IMR-90 (cell line): ENCODE data around the gene ESYT1. TPM values are rescaled to one million over a fixed set of nuclear protein-coding genes. Genes with fewer than 3 reads are reported as not detected.

Source experiments
- ATAC-seq: fragments of 200-7000 bp; cut with Tn5 transposase; 2 replicates; pipeline ENCODE4 v1.9.1; 2020; ENCODE audit warnings: low read depth, mild to moderate bottlenecking, moderate library complexity
- BruUV-seq: library from RNA; stranded (reverse); fragments of 400-500 nt; replicated peaks from 2 replicates; lab custom pipeline; 2021; lab: Mats Ljungman, UMichigan
- CTCF ChIA-PET: fragments of 300-600 bp; formaldehyde crosslinking; extraction: SDS; loops from one replicate; lab custom pipeline; 2021; ENCODE audit warnings: antibody characterized with exemption; lab: Yijun Ruan, JAX
- POLR2A ChIA-PET: fragments of 300-600 bp; sonication (Branson Sonifier 250); formaldehyde crosslinking; loops from one replicate; lab custom pipeline; 2022; ENCODE audit warnings: antibody characterized with exemption; ENCODE audit not compliant: unreplicated experiment; lab: Charles Lee
- DNase-seq: peaks from one replicate; pipeline ENCODE4 v3.0.0; 2013
- H2AFZ ChIP-seq: replicated peaks from 2 replicates; pipeline ENCODE3; 2013; ENCODE audit warnings: low read length, mild to moderate bottlenecking; ENCODE audit not compliant: poor library complexity
- H2AK5ac ChIP-seq: 2 replicates; pipeline ENCODE4 v1.6.1; 2013; ENCODE audit warnings: low read depth, low read length, inconsistent platforms
- H2AK9ac ChIP-seq: replicated peaks from 2 replicates; pipeline ENCODE3; 2013; ENCODE audit warnings: mild to moderate bottlenecking, low read depth, low read length, moderate library complexity; ENCODE audit not compliant: poor library complexity
- H2BK120ac ChIP-seq: 2 replicates; pipeline ENCODE4 v1.6.1; 2013; ENCODE audit warnings: low read depth, low read length, inconsistent platforms
- H2BK15ac ChIP-seq: 3 replicates; pipeline ENCODE4 v1.6.1; 2013; ENCODE audit warnings: low read depth, low read length, inconsistent platforms
- H2BK20ac ChIP-seq: 2 replicates; pipeline ENCODE4 v1.6.1; 2013; ENCODE audit warnings: low read depth, mild to moderate bottlenecking, inconsistent platforms, low read length, moderate library complexity
- H2BK5ac ChIP-seq: 2 replicates; pipeline ENCODE4 v1.6.1; 2013; ENCODE audit warnings: mild to moderate bottlenecking, low read depth, low read length, inconsistent platforms; ENCODE audit not compliant: poor library complexity, severe bottlenecking
- H3K14ac ChIP-seq: replicated peaks from 2 replicates; pipeline ENCODE4 v1.6.1; 2013; ENCODE audit warnings: low read depth, low read length, inconsistent platforms
- H3K18ac ChIP-seq: 2 replicates; pipeline ENCODE4 v1.6.1; 2013; ENCODE audit warnings: low read depth, low read length, control low read depth
- H3K23ac ChIP-seq: 2 replicates; pipeline ENCODE4 v1.6.1; 2013; ENCODE audit warnings: low read depth, low read length, inconsistent platforms
- H3K27ac ChIP-seq: 2 replicates; pipeline ENCODE4 v1.5.1; 2013; ENCODE audit warnings: mild to moderate bottlenecking, control low read depth, low read length; ENCODE audit not compliant: insufficient read depth
- H3K27me3 ChIP-seq: 2 replicates; pipeline ENCODE4 v1.6.1; 2013; ENCODE audit warnings: low read length; ENCODE audit not compliant: control insufficient read depth, insufficient read depth
- H3K36me3 ChIP-seq: 2 replicates; pipeline ENCODE4 v1.6.1; 2013; ENCODE audit warnings: low read length, mixed read lengths; ENCODE audit not compliant: control insufficient read depth, insufficient read depth
- H3K4ac ChIP-seq: 2 replicates; pipeline ENCODE4 v1.6.1; 2013; ENCODE audit warnings: low read depth, low read length, inconsistent platforms
- H3K4me1 ChIP-seq: 2 replicates; pipeline ENCODE4 v1.6.1; 2013; ENCODE audit warnings: low read length, mixed read lengths; ENCODE audit not compliant: control insufficient read depth, insufficient read depth
- H3K4me2 ChIP-seq: 2 replicates; pipeline ENCODE4 v1.6.1; 2013; ENCODE audit warnings: low read depth, mild to moderate bottlenecking, control low read depth, low read length, moderate library complexity
- H3K4me3 ChIP-seq: 2 replicates; pipeline ENCODE4 v1.5.1; 2013; ENCODE audit warnings: low read depth, mild to moderate bottlenecking, control low read depth, low read length, moderate library complexity; ENCODE audit not compliant: insufficient read depth
- H3K56ac ChIP-seq: 2 replicates; pipeline ENCODE4 v1.6.1; 2013; ENCODE audit warnings: low read length, inconsistent platforms; ENCODE audit not compliant: insufficient read depth; ENCODE audit errors: extremely low read depth
- H3K79me1 ChIP-seq, 2 experiments: 2 replicates each; pipeline ENCODE4 v1.6.1; 2013; ENCODE audit warnings: low read length in 2 of 2, inconsistent platforms in 1 of 2, low read depth in 1 of 2
- H3K9ac ChIP-seq: 2 replicates; pipeline ENCODE4 v1.6.1; 2013; ENCODE audit warnings: low read depth, low read length, control low read depth
- H3K9me1 ChIP-seq: 2 replicates; pipeline ENCODE4 v1.6.1; 2013; ENCODE audit warnings: low read length, inconsistent platforms; ENCODE audit not compliant: insufficient read depth
- H3K9me3 ChIP-seq: 2 replicates; pipeline ENCODE4 v1.6.1; 2013; ENCODE audit warnings: low read length; ENCODE audit not compliant: control insufficient read depth, insufficient read depth
- H4K20me1 ChIP-seq: 2 replicates; pipeline ENCODE4 v1.6.1; 2013; ENCODE audit warnings: low read length, inconsistent platforms; ENCODE audit not compliant: insufficient read depth
- H4K5ac ChIP-seq: 2 replicates; pipeline ENCODE4 v1.6.1; 2013; ENCODE audit warnings: mild to moderate bottlenecking, low read depth, low read length, control low read depth
- H4K8ac ChIP-seq, 2 experiments: 2 replicates each; pipeline ENCODE4 v1.6.1; 2013; ENCODE audit warnings: low read depth in 2 of 2, low read length in 2 of 2, control low read depth in 1 of 2, inconsistent platforms in 1 of 2
- H4K91ac ChIP-seq: 2 replicates; pipeline ENCODE4 v1.6.1; 2013; ENCODE audit warnings: low read depth, low read length, inconsistent platforms; ENCODE audit not compliant: insufficient read depth
- BHLHE40 ChIP-seq: fragments of 150-350 bp; IDR thresholded peaks from 2 replicates; pipeline ENCODE4 v1.6.1; 2016; ENCODE audit warnings: mild to moderate bottlenecking, low read depth, low read length
- CEBPB ChIP-seq: IDR thresholded peaks from 2 replicates; pipeline ENCODE4 v1.6.1; 2012; ENCODE audit warnings: low read depth, low read length, improper control_type of control experiment
- CHD1 ChIP-seq: IDR thresholded peaks from 2 replicates; pipeline ENCODE4 v1.6.1; 2012; ENCODE audit warnings: low read depth, low read length, improper control_type of control experiment
- MAFK ChIP-seq: IDR thresholded peaks from 2 replicates; pipeline ENCODE4 v1.6.1; 2012; ENCODE audit warnings: low read depth, low read length, improper control_type of control experiment
- MXI1 ChIP-seq: IDR thresholded peaks from 2 replicates; pipeline ENCODE4 v1.6.1; 2012; ENCODE audit warnings: low read depth, mild to moderate bottlenecking, low read length, moderate library complexity, borderline replicate concordance
- RAD21 ChIP-seq: IDR thresholded peaks from 2 replicates; pipeline ENCODE4 v1.6.1; 2012; ENCODE audit warnings: low read length, improper control_type of control experiment
- RCOR1 ChIP-seq: IDR thresholded peaks from 2 replicates; pipeline ENCODE4 v1.6.1; 2012; ENCODE audit warnings: mild to moderate bottlenecking, low read length, improper control_type of control experiment; ENCODE audit not compliant: insufficient replicate concordance
- WGBS, 2 experiments: methylation state at CpG; one replicate each; pipeline versions ENCODE4 v1.1.5 to v1.1.7; 2013; ENCODE audit warnings: missing lambda C conversion rate in 2 of 2; ENCODE audit not compliant: insufficient read length in 1 of 2; ENCODE audit errors: extremely low coverage in 2 of 2; 5-methylcytosine and 5-hydroxymethylcytosine counted together
- dilution Hi-C: fragments of 300-500 bp; cut with HindIII; formaldehyde crosslinking; loops from one replicate; pipeline ENCODE4 v1.14.3; 2018; ENCODE audit warnings: low sequenced_read_pairs; ENCODE audit not compliant: unreplicated experiment
- in situ Hi-C: fragments of 300-500 bp; cut with MboI; formaldehyde crosslinking; loops from 3 replicates; pipeline ENCODE4 v1.14.3; 2019; ENCODE audit warnings: low sequenced_read_pairs, inconsistent platforms, mixed read lengths
- intact Hi-C: fragments of 100-400 bp; cut with micrococcal nuclease; formaldehyde crosslinking; loops from 2 replicates; pipeline ENCODE4 v1.10.0; 2022
- polyA plus RNA-seq, 3 experiments: library from polyadenylated mRNA; depleted of rRNA; stranded (reverse); fragments of >200 nt; gene quantifications; 2 replicates each; pipeline ENCODE4 v1.2.3, GENCODE V29; 2012; ENCODE audit warnings: low replicate concordance in 1 of 3
- total RNA-seq: library from RNA; depleted of rRNA; stranded (reverse); fragments of >200 nt; gene quantifications from 2 replicates; pipeline ENCODE4 v1.2.3, GENCODE V29; 2012
- TF ChIP-seq, protein P1 (sequence below): fragments of 150-350 bp; IDR thresholded peaks from 2 replicates; pipeline ENCODE4 v1.6.1; 2016; ENCODE audit warnings: low read depth, mild to moderate bottlenecking, low read length, moderate library complexity, borderline replicate concordance
- TF ChIP-seq, protein P2 (sequence below): fragments of 150-350 bp; IDR thresholded peaks from 2 replicates; pipeline ENCODE4 v1.6.1; 2017; ENCODE audit warnings: mild to moderate bottlenecking, antibody characterized with exemption, low read length, low read depth

Gene ESYT1
- total and polyA plus RNA-seq, 2 of the 4 experiments (the other 2 are of a cell fraction) = 150 to 153 TPM

DNA sequence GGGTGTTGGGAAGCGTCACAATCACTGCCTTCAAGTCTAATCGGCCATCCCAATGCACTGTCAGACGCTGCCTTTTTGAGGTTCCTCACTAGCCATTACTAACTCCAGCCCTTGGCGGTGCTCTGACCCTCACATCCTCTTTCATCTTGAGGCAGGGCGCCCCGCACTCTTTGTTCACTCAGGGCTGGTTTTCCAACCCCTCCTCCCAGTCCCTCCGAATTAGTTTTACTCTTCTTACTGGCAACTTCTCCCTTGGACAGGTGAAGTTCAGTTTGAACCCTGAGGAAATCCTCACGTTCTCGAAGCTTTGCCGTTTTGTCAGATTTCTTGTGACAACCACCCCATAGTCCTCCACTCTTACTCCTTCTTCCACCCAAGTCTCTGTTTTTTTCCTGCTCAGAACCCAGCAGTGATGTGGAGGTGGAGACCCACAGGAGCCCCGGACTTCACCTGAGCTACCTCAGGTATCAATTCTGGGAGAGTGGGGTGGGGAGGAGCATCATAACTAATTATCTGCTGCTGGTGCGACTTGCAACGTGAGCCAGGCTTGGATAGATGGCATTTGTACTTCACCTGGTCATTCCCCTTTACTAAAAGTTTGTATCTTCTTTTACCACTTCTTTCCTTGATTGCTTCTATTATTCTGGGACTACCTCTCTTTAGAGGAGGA lies 9.2 kb upstream of the ESYT1 start:
- no peaks in the 10 kb centered on the region for H3K9me1 ChIP-seq

More for the DNA sequence above, 9.2 kb upstream of the ESYT1 start:
- H2BK15ac ChIP-seq = no peak overlapping the region
- peaks cover 7% of the 10 kb centered on the region for H3K4me1 ChIP-seq
- H2AFZ ChIP-seq = peak overlapping the region; percentile 85
- H3K18ac ChIP-seq = 0 out of 2 replicates have a peak overlapping the region, but pooled peaks have one; percentile 14
- peak overlapping the region; percentile 26; the same call in 1 of the 2 replicates for H4K91ac ChIP-seq
- H4K8ac ChIP-seq = peak overlapping the region; percentile 12 to 85
- peak overlapping the region; percentile 58 for H2BK5ac ChIP-seq
- peak overlapping the region; percentile 59 for H3K9ac ChIP-seq
- no peak for DNase-seq
- H3K27ac ChIP-seq = peak overlapping the region; percentile 50
- H2AK5ac ChIP-seq = peak overlapping the region; percentile 76
- ChIA-PET CTCF (interaction anchor here (0.7 to 3.9 kb wide), 4 partner anchors 9 to 72 kb away, joined by 3 to 27 read pairs (median 4); partner anchors contain the start of genes ESYT1 and SMARCC2), POLR2A (interaction anchor here (0.5 to 1.5 kb wide), 7 partner anchors 9 to 1201 kb away, joined by 3 to 8 read pairs (median 3); partner anchors contain the start of genes ESYT1 and SMARCC2)
- no TSS peak for BruUV-seq
- peak overlapping the region; percentile 99 for H3K4me2 ChIP-seq
- WGBS, 2 experiments = 5% methylated on average over 6 of the region's 13 CpGs; no CpG with 5 or more reads in 1 of the 2 experiments
- dilution Hi-C loops (no loop called here), intact Hi-C loops (loop anchor here (1.0 to 2.0 kb wide), 6 partner anchors 40 to 140 kb away; partner anchors contain the start of genes ANKRD52, MYL6, NABP2 and SMARCC2), in situ Hi-C loops (no loop called here)
- H4K20me1 ChIP-seq = peaks cover 7% of the 10 kb centered on the region
- H3K56ac ChIP-seq = peak overlapping the region; percentile 13; the same call in 1 of the 2 replicates
- 0 out of 2 replicates have a peak overlapping the region, but pooled peaks have one; percentile 3 for H2BK120ac ChIP-seq
- H3K14ac ChIP-seq = peak overlapping the region; percentile 20
- ATAC-seq = peak; percentile 0; the same call in 1 of the 2 replicates
- H3K23ac ChIP-seq = peak overlapping the region; percentile 77
- peak overlapping the region; percentile 56 for H3K4me3 ChIP-seq
- H4K5ac ChIP-seq = peak overlapping the region; percentile 45
- no peak overlapping the region for H2BK20ac ChIP-seq
- H3K79me1 ChIP-seq = peaks cover 9 to 58% of the 10 kb centered on the region in 2 experiments; a peak in 3 of 4 replicates
- TF ChIP-seq, protein P1, sequence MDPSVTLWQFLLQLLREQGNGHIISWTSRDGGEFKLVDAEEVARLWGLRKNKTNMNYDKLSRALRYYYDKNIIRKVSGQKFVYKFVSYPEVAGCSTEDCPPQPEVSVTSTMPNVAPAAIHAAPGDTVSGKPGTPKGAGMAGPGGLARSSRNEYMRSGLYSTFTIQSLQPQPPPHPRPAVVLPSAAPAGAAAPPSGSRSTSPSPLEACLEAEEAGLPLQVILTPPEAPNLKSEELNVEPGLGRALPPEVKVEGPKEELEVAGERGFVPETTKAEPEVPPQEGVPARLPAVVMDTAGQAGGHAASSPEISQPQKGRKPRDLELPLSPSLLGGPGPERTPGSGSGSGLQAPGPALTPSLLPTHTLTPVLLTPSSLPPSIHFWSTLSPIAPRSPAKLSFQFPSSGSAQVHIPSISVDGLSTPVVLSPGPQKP = no peak
- TF ChIP-seq MAFK (no peak), MXI1 (no peak), BHLHE40 (no peak), RAD21 (no peak), RCOR1 (no peak), CHD1 (no peak), CEBPB (no peak)
- TF ChIP-seq, protein P2, sequence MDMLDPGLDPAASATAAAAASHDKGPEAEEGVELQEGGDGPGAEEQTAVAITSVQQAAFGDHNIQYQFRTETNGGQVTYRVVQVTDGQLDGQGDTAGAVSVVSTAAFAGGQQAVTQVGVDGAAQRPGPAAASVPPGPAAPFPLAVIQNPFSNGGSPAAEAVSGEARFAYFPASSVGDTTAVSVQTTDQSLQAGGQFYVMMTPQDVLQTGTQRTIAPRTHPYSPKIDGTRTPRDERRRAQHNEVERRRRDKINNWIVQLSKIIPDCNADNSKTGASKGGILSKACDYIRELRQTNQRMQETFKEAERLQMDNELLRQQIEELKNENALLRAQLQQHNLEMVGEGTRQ = no peak
- peaks cover 16% of the 10 kb centered on the region for H3K36me3 ChIP-seq
- no peaks in the 10 kb centered on the region for H3K9me3 ChIP-seq
- H2AK9ac ChIP-seq = peak overlapping the region; percentile 78
- H3K4ac ChIP-seq = peak overlapping the region; percentile 65
- H3K27me3 ChIP-seq = no peaks in the 10 kb centered on the region
